ENCODE results near the gene EPHB4. TPM values are rescaled to one million over a fixed set of nuclear protein-coding genes. Genes with fewer than 3 reads are reported as not detected.

The EPHB4 gene
- total and polyA plus RNA-seq, 9 donors = 24.4 to 119 (median 76.8) TPM

DNA sequence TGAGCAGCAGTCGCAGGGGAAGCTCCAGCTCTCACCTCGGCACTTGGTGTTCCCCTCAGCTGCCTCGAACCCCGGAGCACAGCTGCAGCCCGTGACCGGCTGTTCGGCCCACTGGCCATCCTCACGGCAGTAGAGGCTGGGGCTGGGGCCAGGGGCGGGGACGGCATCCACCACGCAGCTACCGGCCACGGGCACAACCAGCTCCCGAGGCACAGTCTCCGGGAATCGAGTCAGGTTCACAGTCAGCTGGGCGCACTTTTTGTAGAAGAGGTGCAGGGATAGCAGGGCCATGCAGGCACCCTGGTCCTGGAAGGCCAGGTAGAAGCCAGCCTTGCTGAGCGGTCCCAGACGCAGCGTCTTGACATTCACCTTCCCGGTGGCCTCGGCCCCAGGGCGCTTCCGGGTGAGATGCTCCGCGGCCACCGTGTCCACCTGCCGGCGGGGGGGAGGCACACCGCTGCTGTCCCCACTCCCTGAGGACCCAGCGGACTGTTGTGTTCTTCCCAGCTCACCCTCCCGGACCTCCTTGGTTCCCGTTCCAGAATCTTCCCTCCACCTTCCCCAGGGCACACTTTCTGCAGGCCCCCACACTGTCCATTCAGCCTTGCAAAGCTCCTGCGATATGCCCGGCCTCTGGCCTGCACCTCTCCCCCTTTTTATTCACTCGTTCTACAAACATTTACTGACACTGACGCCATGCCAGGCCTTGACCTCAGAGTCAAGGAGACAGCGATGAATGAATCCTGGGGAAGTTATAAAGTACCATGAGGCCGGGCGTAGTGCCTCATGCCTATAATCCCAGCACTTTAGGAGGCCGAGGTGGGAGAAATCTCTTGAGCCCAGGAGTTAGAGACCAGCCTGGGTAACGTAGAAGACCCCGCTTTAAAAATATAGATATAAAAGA, 4.8 kb downstream of the EPHB4 start:
- peak overlapping the region in 1 of 2 donors; percentile 89 for H3K27ac ChIP-seq
- no peaks in the 10 kb centered on the region for H3K27me3 ChIP-seq
- no peak overlapping the region for H3K4me3 ChIP-seq
- no peak for TF ChIP-seq POLR2A (IDR thresholded peaks at IDR 0.05)
- TF ChIP-seq EP300 (IDR thresholded peaks at IDR 0.05) = no peak
- TF ChIP-seq CTCF (IDR thresholded peaks at IDR 0.05) = no peak
- no peaks in the 10 kb centered on the region for H3K36me3 ChIP-seq
- 67 to 78% (median 77%) methylated on average over 35 to 43 of the region's 43 CpGs for WGBS, 3 donors
- H3K9me3 ChIP-seq = no peaks in the 10 kb centered on the region
- intact Hi-C loops (cut with DNase I) = no loop called here
- H3K4me1 ChIP-seq (ENCODE audit: insufficient read depth) = peaks cover 8% of the 10 kb centered on the region
- DNase-seq = peak; percentile 69 to 84 (median 72)

GRCh38 chr7:100819586-100819985, 7.7 kb downstream of the EPHB4 start:
- H3K4me3 ChIP-seq = no peak overlapping the region
- intact Hi-C loops (cut with DNase I) = no loop called here
- TF ChIP-seq POLR2A (IDR thresholded peaks at IDR 0.05) (no peak), EP300 (IDR thresholded peaks at IDR 0.05) (no peak), CTCF (IDR thresholded peaks at IDR 0.05) (no peak)
- peaks cover 8% of the 10 kb centered on the region for H3K4me1 ChIP-seq (ENCODE audit: insufficient read depth)
- DNase-seq = no peak
- no peak overlapping the region for H3K27ac ChIP-seq
- H3K27me3 ChIP-seq = no peaks in the 10 kb centered on the region
- no peaks in the 10 kb centered on the region for H3K9me3 ChIP-seq
- H3K36me3 ChIP-seq = no peaks in the 10 kb centered on the region
- 86 to 92% (median 88%) methylated on average over 23 of the region's 23 CpGs for WGBS, 3 donors

- no peaks in the 10 kb centered on the region for H3K27me3 ChIP-seq
- H3K4me3 ChIP-seq = no peak overlapping the region
- TF ChIP-seq POLR2A (IDR thresholded peaks at IDR 0.05) (no peak), CTCF (IDR thresholded peaks at IDR 0.05) (no peak), EP300 (IDR thresholded peaks at IDR 0.05) (no peak)
- H3K36me3 ChIP-seq = no peaks in the 10 kb centered on the region
- no peak for DNase-seq
- H3K4me1 ChIP-seq (ENCODE audit: insufficient read depth) = peaks cover 4% of the 10 kb centered on the region
- WGBS, 3 donors = 77 to 85% (median 81%) methylated on average over 6 of the region's 6 CpGs
- H3K27ac ChIP-seq = no peak overlapping the region
- intact Hi-C loops (cut with DNase I) = no loop called here
- H3K9me3 ChIP-seq = no peaks in the 10 kb centered on the region
Observed at GRCh38 chr7:100818825-100819224, 8.5 kb downstream of the EPHB4 start.

GRCh38 chr7:100818366-100818765, 9.0 kb downstream of the EPHB4 start:
- H3K4me1 ChIP-seq (ENCODE audit: insufficient read depth) = peaks cover 4% of the 10 kb centered on the region
- no peaks in the 10 kb centered on the region for H3K36me3 ChIP-seq
- TF ChIP-seq CTCF (IDR thresholded peaks at IDR 0.05) = no peak
- no peak for TF ChIP-seq EP300 (IDR thresholded peaks at IDR 0.05)
- TF ChIP-seq POLR2A (IDR thresholded peaks at IDR 0.05) = no peak
- no peak overlapping the region for H3K4me3 ChIP-seq
- 90 to 94% (median 94%) methylated on average over 9 of the region's 9 CpGs for WGBS, 3 donors
- DNase-seq = no peak
- no peak overlapping the region for H3K27ac ChIP-seq
- H3K9me3 ChIP-seq = no peaks in the 10 kb centered on the region
- H3K27me3 ChIP-seq = no peaks in the 10 kb centered on the region
- intact Hi-C loops (cut with DNase I) = no loop called here

All from ovary (tissue), 9 donors.